ENCODE measurements around the gene PRDX2.

- TF ChIP-seq CTCF (IDR thresholded peaks at IDR 0.05; ENCODE audit: insufficient read depth, low read depth, low read length) = no peak
- TF ChIP-seq EZH2 (IDR thresholded peaks at IDR 0.05; ENCODE audit: insufficient read depth, low read length) = no peak
These were observed 41.7 kb upstream of the PRDX2 start for GRCh38 chr19:12843328-12843727.

Measured in astrocyte (in vitro differentiated cells and primary cell).